HG03025 (cell line): ENCODE data around the gene C12orf42.
"Not testable (repeated sequence)": the region's sequence is repeated elsewhere in the genome, so short reads cannot be mapped to it uniquely, and the experiment has no call there.

Experiments
- ATAC-seq: cut with Tn5 transposase; IDR thresholded peaks from one replicate; pipeline ENCODE4 v1.9.1; 2021; ENCODE audit warnings: mild to moderate bottlenecking, moderate library complexity; ENCODE audit not compliant: unreplicated experiment, low FRiP score

C12orf42 gene

GRCh38 chr12:103498990-103499389, 3.2 kb upstream of the C12orf42 start:
- ATAC-seq = no peak

- ATAC-seq = no peak
Measured at GRCh38 chr12:103494734-103495468, 867 bp downstream of the C12orf42 start.

GRCh38 chr12:103494051-103494733, 1.6 kb downstream of the C12orf42 start:
- no peak for ATAC-seq

GRCh38 chr12:103493199-103493598, 2.6 kb downstream of the C12orf42 start:
- ATAC-seq = no peak

- ATAC-seq = no peak
Measured at GRCh38 chr12:103482365-103482764, 13.4 kb downstream of the C12orf42 start.

- ATAC-seq = no peak
Measured at GRCh38 chr12:103475073-103475472, 20.7 kb downstream of the C12orf42 start.

- ATAC-seq = no peak
Measured at GRCh38 chr12:103470664-103471063, 25.1 kb downstream of the C12orf42 start.

GRCh38 chr12:103469719-103470118, 26.0 kb downstream of the C12orf42 start:
- ATAC-seq = no peak

- no peak for ATAC-seq
Measured at GRCh38 chr12:103468837-103469236, 26.9 kb downstream of the C12orf42 start.

- peak; percentile 97 for ATAC-seq
Measured at GRCh38 chr12:103462675-103463074, 33.1 kb downstream of the C12orf42 start.

- ATAC-seq = no peak
Measured at GRCh38 chr12:103457471-103457870, 38.3 kb downstream of the C12orf42 start.

GRCh38 chr12:103456006-103456405, 39.8 kb downstream of the C12orf42 start:
- ATAC-seq = no peak

GRCh38 chr12:103455020-103455763, 40.6 kb downstream of the C12orf42 start:
- no peak for ATAC-seq

- ATAC-seq = no peak
Measured at GRCh38 chr12:103444983-103445382, 50.8 kb downstream of the C12orf42 start.

- ATAC-seq = no peak
Measured at GRCh38 chr12:103442822-103443221, 52.9 kb downstream of the C12orf42 start.

GRCh38 chr12:103442182-103442555, 53.6 kb downstream of the C12orf42 start:
- ATAC-seq = no peak

- peak; percentile 97 for ATAC-seq
Measured at GRCh38 chr12:103441437-103442181, 54.2 kb downstream of the C12orf42 start.

GRCh38 chr12:103434165-103435105, 61.3 kb downstream of the C12orf42 start:
- ATAC-seq = not testable (repeated sequence)

- ATAC-seq = no peak
Measured at GRCh38 chr12:103431950-103432349, 63.8 kb downstream of the C12orf42 start.

GRCh38 chr12:103431387-103431786, 64.4 kb downstream of the C12orf42 start:
- ATAC-seq = no peak
